Rectal smooth muscle tissue (tissue), 1 donor: ENCODE measurements around the gene SLC22A16.
"Not testable (repeated sequence)": the region's sequence is repeated elsewhere in the genome, so short reads cannot be mapped to it uniquely, and the experiment has no call there.

Source experiments
- H3K27ac ChIP-seq: one replicate; pipeline ENCODE4 v1.7.0; 2013; ENCODE audit warnings: low read depth, low read length, inconsistent platforms
- H3K27me3 ChIP-seq: one replicate; pipeline ENCODE4 v1.7.0; 2013; ENCODE audit warnings: low read length; ENCODE audit not compliant: control insufficient read depth, insufficient read depth
- H3K36me3 ChIP-seq: one replicate; pipeline ENCODE4 v1.7.0; 2013; ENCODE audit warnings: low read length; ENCODE audit not compliant: control insufficient read depth, insufficient read depth
- H3K4me1 ChIP-seq: one replicate; pipeline ENCODE4 v1.7.0; 2013; ENCODE audit warnings: low read length; ENCODE audit not compliant: control insufficient read depth, insufficient read depth
- H3K4me3 ChIP-seq: one replicate; pipeline ENCODE4 v1.7.0; 2013; ENCODE audit warnings: low read length
- H3K9ac ChIP-seq: one replicate; pipeline ENCODE4 v1.7.0; 2013; ENCODE audit warnings: low read length

SLC22A16 gene

GRCh38 chr6:110512549-110512948, 36.1 kb upstream of the SLC22A16 start:
- not testable (repeated sequence) for H3K4me1 ChIP-seq

GRCh38 chr6:110511401-110511800, 35.0 kb upstream of the SLC22A16 start:
- Histone ChIP-seq H3K4me3 (no peak overlapping the region), H3K27me3 (no peaks in the 10 kb centered on the region)

More at GRCh38 chr6:110512549-110512948, 36.1 kb upstream of the SLC22A16 start:
- not testable (repeated sequence) for H3K9ac ChIP-seq, H3K36me3 ChIP-seq, H3K4me3 ChIP-seq, H3K27me3 ChIP-seq, H3K27ac ChIP-seq

GRCh38 chr6:110509617-110510241, 33.3 kb upstream of the SLC22A16 start:
- Histone ChIP-seq H3K4me1 (no peaks in the 10 kb centered on the region), H3K27ac (no peak overlapping the region), H3K36me3 (no peaks in the 10 kb centered on the region), H3K27me3 (no peaks in the 10 kb centered on the region), H3K9ac (no peak overlapping the region), H3K4me3 (no peak overlapping the region)

More at GRCh38 chr6:110511401-110511800, 35.0 kb upstream of the SLC22A16 start:
- Histone ChIP-seq H3K4me1 (no peaks in the 10 kb centered on the region), H3K27ac (no peak overlapping the region), H3K36me3 (no peaks in the 10 kb centered on the region), H3K9ac (no peak overlapping the region)

- not testable (repeated sequence) for H3K36me3 ChIP-seq, H3K27ac ChIP-seq, H3K9ac ChIP-seq, H3K4me1 ChIP-seq, H3K4me3 ChIP-seq, H3K27me3 ChIP-seq
Measured at GRCh38 chr6:110504891-110505290, 28.5 kb upstream of the SLC22A16 start.

GRCh38 chr6:110495949-110496348, 19.5 kb upstream of the SLC22A16 start:
- no peak overlapping the region for H3K9ac ChIP-seq
- no peaks in the 10 kb centered on the region for H3K36me3 ChIP-seq
- H3K4me1 ChIP-seq: no peaks in the 10 kb centered on the region
- no peak overlapping the region for H3K4me3 ChIP-seq
- no peak overlapping the region for H3K27ac ChIP-seq
- H3K27me3 ChIP-seq: no peaks in the 10 kb centered on the region

GRCh38 chr6:110493253-110493800, 16.9 kb upstream of the SLC22A16 start:
- H3K36me3 ChIP-seq: no peaks in the 10 kb centered on the region
- no peak overlapping the region for H3K27ac ChIP-seq
- H3K4me3 ChIP-seq: no peak overlapping the region
- H3K4me1 ChIP-seq: no peaks in the 10 kb centered on the region
- H3K9ac ChIP-seq: no peak overlapping the region
- no peaks in the 10 kb centered on the region for H3K27me3 ChIP-seq

- Histone ChIP-seq H3K4me1 (no peaks in the 10 kb centered on the region), H3K4me3 (no peak overlapping the region), H3K27me3 (no peaks in the 10 kb centered on the region), H3K36me3 (no peaks in the 10 kb centered on the region), H3K27ac (no peak overlapping the region), H3K9ac (no peak overlapping the region)
Measured at GRCh38 chr6:110492584-110492983, 16.2 kb upstream of the SLC22A16 start.

- Histone ChIP-seq H3K9ac (no peak overlapping the region), H3K4me3 (no peak overlapping the region), H3K27me3 (no peaks in the 10 kb centered on the region)
Measured at GRCh38 chr6:110491644-110492317, 15.4 kb upstream of the SLC22A16 start.

GRCh38 chr6:110491299-110491643, 14.9 kb upstream of the SLC22A16 start:
- no peaks in the 10 kb centered on the region for H3K36me3 ChIP-seq
- H3K4me3 ChIP-seq: no peak overlapping the region
- no peaks in the 10 kb centered on the region for H3K4me1 ChIP-seq
- no peak overlapping the region for H3K9ac ChIP-seq
- H3K27me3 ChIP-seq: no peaks in the 10 kb centered on the region
- H3K27ac ChIP-seq: no peak overlapping the region

More at GRCh38 chr6:110491644-110492317, 15.4 kb upstream of the SLC22A16 start:
- Histone ChIP-seq H3K27ac (no peak overlapping the region), H3K36me3 (no peaks in the 10 kb centered on the region), H3K4me1 (no peaks in the 10 kb centered on the region)

GRCh38 chr6:110490110-110490509, 13.7 kb upstream of the SLC22A16 start:
- no peak overlapping the region for H3K27ac ChIP-seq
- H3K9ac ChIP-seq: no peak overlapping the region
- H3K4me3 ChIP-seq: no peak overlapping the region
- no peaks in the 10 kb centered on the region for H3K27me3 ChIP-seq
- H3K36me3 ChIP-seq: no peaks in the 10 kb centered on the region
- H3K4me1 ChIP-seq: no peaks in the 10 kb centered on the region

GRCh38 chr6:110488606-110489190, 12.3 kb upstream of the SLC22A16 start:
- Histone ChIP-seq H3K4me1 (no peaks in the 10 kb centered on the region), H3K4me3 (no peak overlapping the region), H3K27me3 (no peaks in the 10 kb centered on the region), H3K9ac (no peak overlapping the region), H3K36me3 (no peaks in the 10 kb centered on the region), H3K27ac (no peak overlapping the region)

- H3K4me3 ChIP-seq, H3K27ac ChIP-seq, H3K36me3 ChIP-seq, H3K27me3 ChIP-seq, H3K9ac ChIP-seq, H3K4me1 ChIP-seq: not testable (repeated sequence)
Measured at GRCh38 chr6:110487968-110488381, 11.6 kb upstream of the SLC22A16 start.
